Stomach (tissue), 9 donors: ENCODE data around the gene RNF13. TPM values are rescaled to one million over a fixed set of nuclear protein-coding genes. Genes with fewer than 3 reads are reported as not detected.

ENCODE experiments used
- DNase-seq, 2 donors: peaks; one replicate each; pipeline versions ENCODE4 v3.0.0 to v3.0.0-alpha.2; 2013 to 2019
- H3K27ac ChIP-seq, 5 donors: fragments of 200-600 bp in 4 of 5; sonication (generic) in 4 of 5; one replicate each; pipeline ENCODE4 v1.5.1; 2013 to 2019; ENCODE audit warnings: mild to moderate bottlenecking in 1 of 5, moderate library complexity in 1 of 5
- H3K27me3 ChIP-seq, 3 donors: fragments of 200-600 bp; sonication (generic); one replicate each; pipeline ENCODE4 v1.5.1; 2017 to 2019; ENCODE audit warnings: mixed run types in 1 of 3
- H3K36me3 ChIP-seq, 4 donors: fragments of 200-600 bp; sonication (generic); 1 replicate in 3 of 4; 2 replicates in 1 of 4; pipeline ENCODE4 v1.5.1; 2016 to 2019
- H3K4me1 ChIP-seq, 4 donors: fragments of 200-600 bp; sonication (generic); one replicate each; pipeline ENCODE4 v1.5.1; 2016 to 2019
- H3K4me3 ChIP-seq, 4 donors: fragments of 200-600 bp; sonication (generic) in 3 of 4; one replicate each; pipeline ENCODE4 v1.5.1; 2016 to 2019; ENCODE audit warnings: mild to moderate bottlenecking in 1 of 4
- H3K9me3 ChIP-seq, 4 donors: fragments of 200-600 bp; sonication (generic); one replicate each; pipeline ENCODE4 v1.5.1; 2016 to 2019
- EP300 ChIP-seq: sonication (generic); formaldehyde crosslinking; IDR thresholded peaks from one replicate; pipeline ENCODE4 v1.6.1; 2017; ENCODE audit warnings: antibody characterized with exemption
- POLR2A ChIP-seq, 4 donors: fragments of 450-650 bp; IDR thresholded peaks; one replicate each; pipeline ENCODE4 v1.6.1; 2016; ENCODE audit warnings: antibody characterized with exemption in 4 of 4, control low read depth in 2 of 4, mild to moderate bottlenecking in 1 of 4, moderate library complexity in 1 of 4
- POLR2AphosphoS5 ChIP-seq, 3 donors: sonication (generic); formaldehyde crosslinking; IDR thresholded peaks; one replicate each; pipeline ENCODE4 v1.6.1; 2016; ENCODE audit warnings: antibody characterized with exemption in 3 of 3
- intact Hi-C: fragments of 100-400 bp; cut with DNase I; formaldehyde crosslinking; loops from one replicate; pipeline ENCODE4 v1.15.1; 2023; ENCODE audit warnings: low total_unique reads
- polyA plus RNA-seq, 3 donors: library from polyadenylated mRNA; stranded (reverse); fragments of 200-250 nt; gene quantifications; one replicate each; pipeline ENCODE4 v1.2.3, GENCODE V29; 2013
- small RNA-seq, 4 donors: library from RNA; depleted of rRNA; stranded (forward); fragments of <200 nt; gene quantifications; one replicate each; pipeline ENCODE3, GENCODE V24; 2016
- total RNA-seq, 5 donors: library from RNA; depleted of rRNA; stranded (reverse); fragments of >200 nt; gene quantifications; one replicate each; pipeline versions ENCODE4 v1.1.0 to v1.2.3, GENCODE V29; 2014 to 2016
- TF ChIP-seq, protein P1 (sequence below), 7 experiments: fragments of 450-650 bp in 4 of 7; fragments of 200-600 bp in 3 of 7; sonication (generic) in 3 of 7; IDR thresholded peaks; one replicate each; pipeline ENCODE4 v1.5.1; 2016 to 2019; ENCODE audit warnings: antibody characterized with exemption in 7 of 7, control low read depth in 2 of 7, mild to moderate bottlenecking in 1 of 7
- donor health status: healthy with polysubstance abuse.
- donor health status: Bipolar disorder and iron deficiency.
- donor health status: healthy.

RNF13 gene
- total and polyA plus RNA-seq, 8 donors, result 6.7 to 130 (median 31.3) TPM

DNA sequence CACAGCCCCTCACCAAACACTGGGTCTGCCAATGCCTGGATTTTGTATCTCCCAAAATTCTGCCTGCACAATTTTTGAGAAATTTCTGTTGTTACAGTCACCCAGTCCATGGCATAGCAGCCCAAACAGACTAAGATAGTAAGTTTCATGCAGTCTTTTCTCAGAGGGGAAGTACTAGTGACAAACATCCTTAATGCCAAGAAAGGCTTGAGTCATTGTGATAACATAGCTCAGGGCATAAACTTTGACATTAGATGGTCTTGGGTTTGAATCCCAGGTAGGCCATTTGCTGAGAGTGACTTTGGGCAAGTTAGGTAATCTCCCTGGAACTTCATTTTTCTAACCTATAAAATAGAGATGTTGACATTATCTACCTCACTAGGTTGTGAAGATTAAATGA is 193.8 kb downstream of the RNF13 start:
- Histone ChIP-seq H3K27me3 (no peaks in the 10 kb centered on the region), H3K27ac (no peak overlapping the region), H3K4me1 (no peaks in the 10 kb centered on the region), H3K36me3 (no peaks in the 10 kb centered on the region), H3K9me3 (no peaks in the 10 kb centered on the region), H3K4me3 (no peak overlapping the region)
- DNase-seq, result no peak
- intact Hi-C loops, result loop anchor here (5.0 kb wide), 1 partner anchor 131 kb away; no protein-coding TSS in a partner anchor
- TF ChIP-seq EP300, result no peak
- TF ChIP-seq POLR2A (IDR thresholded peaks at IDR 0.05), result no peak
- TF ChIP-seq, protein P1, sequence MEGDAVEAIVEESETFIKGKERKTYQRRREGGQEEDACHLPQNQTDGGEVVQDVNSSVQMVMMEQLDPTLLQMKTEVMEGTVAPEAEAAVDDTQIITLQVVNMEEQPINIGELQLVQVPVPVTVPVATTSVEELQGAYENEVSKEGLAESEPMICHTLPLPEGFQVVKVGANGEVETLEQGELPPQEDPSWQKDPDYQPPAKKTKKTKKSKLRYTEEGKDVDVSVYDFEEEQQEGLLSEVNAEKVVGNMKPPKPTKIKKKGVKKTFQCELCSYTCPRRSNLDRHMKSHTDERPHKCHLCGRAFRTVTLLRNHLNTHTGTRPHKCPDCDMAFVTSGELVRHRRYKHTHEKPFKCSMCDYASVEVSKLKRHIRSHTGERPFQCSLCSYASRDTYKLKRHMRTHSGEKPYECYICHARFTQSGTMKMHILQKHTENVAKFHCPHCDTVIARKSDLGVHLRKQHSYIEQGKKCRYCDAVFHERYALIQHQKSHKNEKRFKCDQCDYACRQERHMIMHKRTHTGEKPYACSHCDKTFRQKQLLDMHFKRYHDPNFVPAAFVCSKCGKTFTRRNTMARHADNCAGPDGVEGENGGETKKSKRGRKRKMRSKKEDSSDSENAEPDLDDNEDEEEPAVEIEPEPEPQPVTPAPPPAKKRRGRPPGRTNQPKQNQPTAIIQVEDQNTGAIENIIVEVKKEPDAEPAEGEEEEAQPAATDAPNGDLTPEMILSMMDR (IDR thresholded peaks at IDR 0.05), result no peak
- TF ChIP-seq POLR2AphosphoS5 (IDR thresholded peaks at IDR 0.05), result no peak

Small RNA genes lying within 50 kb of the gene (small RNA-seq; reads per million reads assigned to genes)
- gene RNU6-507P (0 reads per million in 4 donors), gene RNU6-720P (0 reads per million in 4 donors)

Other genes with a start within 250 kb of the RNF13 start
- gene WWTR1, start 155.2 kb upstream of the RNF13 start, total RNA-seq, result 100 to 1,000 TPM in 2 of 5 donors, 10 to 100 TPM in 3; 15.4 to 116 (median 89.4) TPM
- gene WWTR1, start 155.2 kb upstream of the RNF13 start, polyA plus RNA-seq, result 10 to 100 TPM; 19.8 to 61.6 (median 51.1) TPM
- 10 to 100 TPM in 3 of 5 donors, 1 to 10 TPM in 2; 1.4 to 50.4 (median 25.8) TPM for gene COMMD2, start 60.7 kb upstream of the RNF13 start, total RNA-seq
- gene COMMD2, start 60.7 kb upstream of the RNF13 start, polyA plus RNA-seq, result 10 to 100 TPM in 2 of 3 donors, 1 to 10 TPM in 1; 7.1 to 18.5 (median 11.3) TPM
- gene ANKUB1, start 20.7 kb upstream of the RNF13 start, total RNA-seq, result not detected
- not detected for gene ANKUB1, start 20.7 kb upstream of the RNF13 start, polyA plus RNA-seq
- gene PFN2, start 157.7 kb downstream of the RNF13 start, total RNA-seq, result 100 to 1,000 TPM in 1 of 5 donors, 10 to 100 TPM in 3, 1 to 10 TPM in 1; 1.2 to 130 (median 36.2) TPM
- 10 to 100 TPM; 33.9 to 40.9 (median 40.6) TPM for gene PFN2, start 157.7 kb downstream of the RNF13 start, polyA plus RNA-seq